Activated B cell treated with CpG ODN at 0.5 μM for 24 hours (primary cell): ENCODE measurements around the gene SRA1. TPM values are rescaled to one million over a fixed set of nuclear protein-coding genes. Genes with fewer than 3 reads are reported as not detected.

Source experiments
- ATAC-seq: fragments of 200-7000 bp; cut with Tn5 transposase; one replicate; pipeline ENCODE4 v1.10.0; 2021; ENCODE audit warnings: low read depth, mild to moderate bottlenecking, moderate library complexity
- CTCF ChIA-PET: fragments of 350-600 bp; sonication (Branson Sonifier 250); formaldehyde crosslinking; loops from one replicate; lab custom pipeline; 2021; ENCODE audit warnings: antibody characterized with exemption; lab: Charles Lee
- POLR2A ChIA-PET: fragments of 350-600 bp; sonication (Branson Sonifier 250); formaldehyde crosslinking; loops from one replicate; lab custom pipeline; 2021; ENCODE audit warnings: antibody characterized with exemption; lab: Charles Lee
- DNase-seq: peaks from one replicate; pipeline ENCODE4 v3.0.0; 2022
- H3K27ac Mint-ChIP-seq: one replicate; pipeline ENCODE4 v1.8.0; 2020; ENCODE audit warnings: mixed read lengths
- H3K27me3 Mint-ChIP-seq: one replicate; pipeline ENCODE4 v1.8.0; 2021; ENCODE audit warnings: mixed read lengths
- H3K36me3 Mint-ChIP-seq: one replicate; pipeline ENCODE4 v1.8.0; 2021; ENCODE audit warnings: low read depth, mixed read lengths
- H3K4me1 Mint-ChIP-seq: one replicate; pipeline ENCODE4 v1.8.0; 2021; ENCODE audit warnings: mixed read lengths
- H3K4me3 Mint-ChIP-seq: one replicate; pipeline ENCODE4 v1.8.0; 2020; ENCODE audit warnings: mild to moderate bottlenecking, mixed read lengths
- H3K9me3 Mint-ChIP-seq: one replicate; pipeline ENCODE4 v1.8.0; 2020; ENCODE audit warnings: mixed read lengths
- intact Hi-C: fragments of 100-400 bp; cut with micrococcal nuclease; formaldehyde crosslinking; loops from one replicate; pipeline ENCODE4 v1.15.1; 2024
- total RNA-seq: library from RNA; stranded (reverse); gene quantifications from 2 replicates; pipeline ENCODE4 v1.2.3, GENCODE V29; 2022
- TF ChIP-seq, protein P1 (sequence below): fragments of 200-600 bp; IDR thresholded peaks from one replicate; pipeline ENCODE4 v1.8.0; 2022; ENCODE audit warnings: antibody characterized with exemption, mild to moderate bottlenecking

The SRA1 gene
- total RNA-seq, 1 donor from 2014 or later = 41.8 TPM

DNA sequence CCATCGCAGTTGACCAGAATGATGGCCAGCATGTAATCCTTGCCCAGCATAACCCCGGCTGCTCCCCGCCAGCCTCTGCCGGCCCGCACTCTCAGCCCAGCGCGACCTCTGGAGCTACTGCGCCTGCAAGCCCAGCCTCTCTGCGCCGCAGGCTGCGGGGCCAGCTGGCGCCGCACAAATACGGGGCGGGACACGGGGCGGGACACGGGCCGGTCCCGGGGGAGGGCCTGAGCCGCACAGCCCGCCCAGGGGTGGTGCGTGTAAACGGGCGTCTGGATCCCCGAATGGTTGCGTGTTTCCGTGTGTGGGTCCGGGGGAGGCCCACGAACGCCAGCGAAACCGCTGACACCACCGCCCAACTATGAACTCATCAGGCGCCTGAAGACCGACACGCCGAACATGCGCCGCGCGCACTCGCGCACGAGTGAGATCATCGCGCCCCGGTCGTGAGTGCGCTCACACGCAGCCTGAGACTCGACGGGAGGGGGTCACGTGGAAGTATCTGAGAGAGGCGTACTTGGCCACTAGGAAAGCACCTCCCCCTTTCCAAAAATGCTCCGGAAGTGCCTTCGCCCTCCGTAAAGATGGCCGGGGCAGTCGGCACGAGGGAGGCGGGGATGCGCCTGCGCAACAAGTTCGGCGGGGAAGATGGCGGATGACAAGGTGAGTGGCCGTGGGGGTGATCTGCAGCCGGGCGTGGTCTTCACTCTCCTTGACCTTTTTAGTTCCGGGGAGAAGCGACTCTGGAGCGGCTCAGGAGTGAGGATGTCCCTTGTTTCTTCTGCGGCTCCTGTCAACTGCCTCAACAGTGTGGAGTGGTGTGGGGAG lies 7.1 kb upstream of the SRA1 start, which contains the start of the genes APBB3 and SLC35A4:
TSS of gene APBB3 (minus strand) at position 403 of the 828 bp plus-strand sequence. CDS start at position 50, 353 bp downstream.
TSS of gene SLC35A4 (plus strand) at position 633 of the 828 bp plus-strand sequence. CDS start 2,342 bp downstream, outside the sequence.
- H3K27me3 Mint-ChIP-seq = no peaks in the 10 kb centered on the region
- ATAC-seq = peak; percentile 90
- H3K9me3 Mint-ChIP-seq = no peaks in the 10 kb centered on the region
- H3K36me3 Mint-ChIP-seq = peaks cover 44% of the 10 kb centered on the region
- intact Hi-C loops = loop anchor here (1.0 kb wide), 10 partner anchors 8 to 389 kb away; partner anchors contain the start of genes ANKHD1, CYSTM1, EIF4EBP3 and HARS1
- CTCF ChIA-PET = no interaction called here
- H3K27ac Mint-ChIP-seq = peak within 1 kb of the TSS; percentile 90
- TF ChIP-seq, protein P1, sequence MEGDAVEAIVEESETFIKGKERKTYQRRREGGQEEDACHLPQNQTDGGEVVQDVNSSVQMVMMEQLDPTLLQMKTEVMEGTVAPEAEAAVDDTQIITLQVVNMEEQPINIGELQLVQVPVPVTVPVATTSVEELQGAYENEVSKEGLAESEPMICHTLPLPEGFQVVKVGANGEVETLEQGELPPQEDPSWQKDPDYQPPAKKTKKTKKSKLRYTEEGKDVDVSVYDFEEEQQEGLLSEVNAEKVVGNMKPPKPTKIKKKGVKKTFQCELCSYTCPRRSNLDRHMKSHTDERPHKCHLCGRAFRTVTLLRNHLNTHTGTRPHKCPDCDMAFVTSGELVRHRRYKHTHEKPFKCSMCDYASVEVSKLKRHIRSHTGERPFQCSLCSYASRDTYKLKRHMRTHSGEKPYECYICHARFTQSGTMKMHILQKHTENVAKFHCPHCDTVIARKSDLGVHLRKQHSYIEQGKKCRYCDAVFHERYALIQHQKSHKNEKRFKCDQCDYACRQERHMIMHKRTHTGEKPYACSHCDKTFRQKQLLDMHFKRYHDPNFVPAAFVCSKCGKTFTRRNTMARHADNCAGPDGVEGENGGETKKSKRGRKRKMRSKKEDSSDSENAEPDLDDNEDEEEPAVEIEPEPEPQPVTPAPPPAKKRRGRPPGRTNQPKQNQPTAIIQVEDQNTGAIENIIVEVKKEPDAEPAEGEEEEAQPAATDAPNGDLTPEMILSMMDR = no peak
- DNase-seq = peak; percentile 89
- peak within 1 kb of the TSS; percentile 98 for H3K4me3 Mint-ChIP-seq
- POLR2A ChIA-PET = interaction anchor here (0.6 to 3.6 kb wide), 10 partner anchors 13 to 136 kb away, joined by 3 to 39 read pairs (median 5); partner anchors contain the start of genes EIF4EBP3, IK, NDUFA2 and ZMAT2
- peaks cover 57% of the 10 kb centered on the region for H3K4me1 Mint-ChIP-seq

- peaks cover 49% of the 10 kb centered on the region for H3K4me1 Mint-ChIP-seq
Measured at GRCh38 chr5:140563596-140563995, 6.3 kb upstream of the SRA1 start.

GRCh38 chr5:140561753-140562523 lies 4.7 kb upstream of the SRA1 start:
- intact Hi-C loops = no loop called here
- no peaks in the 10 kb centered on the region for H3K27me3 Mint-ChIP-seq
- H3K9me3 Mint-ChIP-seq = no peaks in the 10 kb centered on the region
- DNase-seq (no peak), ATAC-seq (no peak)
- no peak overlapping the region for H3K27ac Mint-ChIP-seq
- peaks cover 31% of the 10 kb centered on the region for H3K36me3 Mint-ChIP-seq
- peaks cover 53% of the 10 kb centered on the region for H3K4me1 Mint-ChIP-seq
- ChIA-PET CTCF (interaction anchor here (0.8 kb wide), 1 partner anchor 10 kb away, joined by 3 read pairs; no protein-coding TSS in a partner anchor), POLR2A (interaction anchor here (1.1 kb wide), 1 partner anchor 85 kb away, joined by 3 read pairs; the partner anchor contains the start of genes IK and NDUFA2)
- no peak overlapping the region for H3K4me3 Mint-ChIP-seq
- TF ChIP-seq, protein P1 = no peak

More at GRCh38 chr5:140563596-140563995, 6.3 kb upstream of the SRA1 start:
- Mint-ChIP-seq H3K27ac (peak overlapping the region; percentile 85), H3K36me3 (peaks cover 42% of the 10 kb centered on the region), H3K4me3 (peak overlapping the region; percentile 98), H3K27me3 (no peaks in the 10 kb centered on the region), H3K9me3 (no peaks in the 10 kb centered on the region)
- POLR2A ChIA-PET = interaction anchor here (0.6 to 3.6 kb wide), 10 partner anchors 13 to 157 kb away, joined by 3 to 39 read pairs (median 4); partner anchors contain the start of genes EIF4EBP3, IK, NDUFA2 and ZMAT2
- DNase-seq = no peak
- TF ChIP-seq, protein P1 = no peak
- ATAC-seq = no peak
- CTCF ChIA-PET = no interaction called here
- intact Hi-C loops = no loop called here

GRCh38 chr5:140560227-140560626 lies 3.0 kb upstream of the SRA1 start:
- DNase-seq = no peak
- ChIA-PET POLR2A (no interaction called here), CTCF (no interaction called here)
- Mint-ChIP-seq H3K27me3 (no peaks in the 10 kb centered on the region), H3K9me3 (no peaks in the 10 kb centered on the region), H3K27ac (no peak overlapping the region), H3K4me3 (no peak overlapping the region), H3K36me3 (peaks cover 35% of the 10 kb centered on the region), H3K4me1 (peaks cover 55% of the 10 kb centered on the region)
- TF ChIP-seq, protein P1 = no peak
- no peak for ATAC-seq
- intact Hi-C loops = no loop called here
